ENCODE results near the gene DUSP28. TPM values are rescaled to one million over a fixed set of nuclear protein-coding genes. Genes with fewer than 3 reads are reported as not detected.

Gene DUSP28
- total RNA-seq, 1 donor: 4.7 TPM

DNA sequence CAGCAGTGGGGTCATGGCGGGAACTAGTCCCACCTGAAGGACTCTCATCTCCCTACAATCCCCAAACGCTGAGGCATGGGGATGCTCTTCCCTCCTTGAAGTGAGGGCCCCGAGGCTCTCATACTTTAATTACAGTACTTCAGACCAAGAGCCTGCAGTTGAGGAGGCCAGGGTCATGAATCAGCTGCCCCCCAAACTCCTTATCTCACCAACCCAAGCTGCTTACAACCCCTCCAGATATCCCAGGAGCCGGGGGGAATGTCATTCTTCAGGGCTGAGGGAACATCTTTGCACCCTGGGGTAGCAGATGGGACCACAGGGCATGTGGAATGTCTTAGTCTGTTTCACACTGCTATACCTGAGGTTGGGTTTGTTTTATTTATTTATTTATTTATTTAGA lies 23.6 kb downstream of the DUSP28 start:
- TF ChIP-seq, protein P1, sequence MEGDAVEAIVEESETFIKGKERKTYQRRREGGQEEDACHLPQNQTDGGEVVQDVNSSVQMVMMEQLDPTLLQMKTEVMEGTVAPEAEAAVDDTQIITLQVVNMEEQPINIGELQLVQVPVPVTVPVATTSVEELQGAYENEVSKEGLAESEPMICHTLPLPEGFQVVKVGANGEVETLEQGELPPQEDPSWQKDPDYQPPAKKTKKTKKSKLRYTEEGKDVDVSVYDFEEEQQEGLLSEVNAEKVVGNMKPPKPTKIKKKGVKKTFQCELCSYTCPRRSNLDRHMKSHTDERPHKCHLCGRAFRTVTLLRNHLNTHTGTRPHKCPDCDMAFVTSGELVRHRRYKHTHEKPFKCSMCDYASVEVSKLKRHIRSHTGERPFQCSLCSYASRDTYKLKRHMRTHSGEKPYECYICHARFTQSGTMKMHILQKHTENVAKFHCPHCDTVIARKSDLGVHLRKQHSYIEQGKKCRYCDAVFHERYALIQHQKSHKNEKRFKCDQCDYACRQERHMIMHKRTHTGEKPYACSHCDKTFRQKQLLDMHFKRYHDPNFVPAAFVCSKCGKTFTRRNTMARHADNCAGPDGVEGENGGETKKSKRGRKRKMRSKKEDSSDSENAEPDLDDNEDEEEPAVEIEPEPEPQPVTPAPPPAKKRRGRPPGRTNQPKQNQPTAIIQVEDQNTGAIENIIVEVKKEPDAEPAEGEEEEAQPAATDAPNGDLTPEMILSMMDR (IDR thresholded peaks at IDR 0.05; ENCODE audit: extremely low read depth, low read depth, low read length): no peak
- H4K20me1 ChIP-seq (ENCODE audit: insufficient read depth, low read length): peaks cover 47% of the 10 kb centered on the region
- H3K27ac ChIP-seq (ENCODE audit: low read depth, low read length): no peak overlapping the region
- DNase-seq (ENCODE audit: insufficient read length, low spot score, missing footprints): no peak
- H3K79me2 ChIP-seq (ENCODE audit: insufficient read depth, low read length): peaks cover 87% of the 10 kb centered on the region
- peaks cover 37% of the 10 kb centered on the region for H3K4me1 ChIP-seq (ENCODE audit: insufficient read depth, low read length)
- no peak overlapping the region for H2AFZ ChIP-seq (ENCODE audit: low read length)
- H3K4me2 ChIP-seq (ENCODE audit: insufficient read depth, low read length): no peak overlapping the region
- H3K4me3 ChIP-seq (ENCODE audit: insufficient read depth, low read length): no peak overlapping the region
- H3K27me3 ChIP-seq (ENCODE audit: insufficient read depth, low read length): no peaks in the 10 kb centered on the region
- no peaks in the 10 kb centered on the region for H3K36me3 ChIP-seq (ENCODE audit: insufficient read depth, low read length)
- no peaks in the 10 kb centered on the region for H3K9me3 ChIP-seq (ENCODE audit: low read depth, low read length)

- Histone ChIP-seq H3K4me2 (ENCODE audit: insufficient read depth, low read length) (peak overlapping the region; percentile 90), H3K9me3 (ENCODE audit: low read depth, low read length) (no peaks in the 10 kb centered on the region), H3K79me2 (ENCODE audit: insufficient read depth, low read length) (peaks cover 87% of the 10 kb centered on the region), H3K27ac (ENCODE audit: low read depth, low read length) (peak overlapping the region; percentile 79), H2AFZ (ENCODE audit: low read length) (no peak overlapping the region), H3K36me3 (ENCODE audit: insufficient read depth, low read length) (no peaks in the 10 kb centered on the region), H3K27me3 (ENCODE audit: insufficient read depth, low read length) (no peaks in the 10 kb centered on the region), H3K4me1 (ENCODE audit: insufficient read depth, low read length) (peaks cover 36% of the 10 kb centered on the region), H3K4me3 (ENCODE audit: insufficient read depth, low read length) (peak overlapping the region; percentile 90), H4K20me1 (ENCODE audit: insufficient read depth, low read length) (peaks cover 39% of the 10 kb centered on the region)
- TF ChIP-seq, protein P1 (IDR thresholded peaks at IDR 0.05; ENCODE audit: extremely low read depth, low read depth, low read length): no peak
- DNase-seq (ENCODE audit: insufficient read length, low spot score, missing footprints): peak; percentile 34
Measured at GRCh38 chr2:240584486-240585031, 24.4 kb downstream of the DUSP28 start.

DNA sequence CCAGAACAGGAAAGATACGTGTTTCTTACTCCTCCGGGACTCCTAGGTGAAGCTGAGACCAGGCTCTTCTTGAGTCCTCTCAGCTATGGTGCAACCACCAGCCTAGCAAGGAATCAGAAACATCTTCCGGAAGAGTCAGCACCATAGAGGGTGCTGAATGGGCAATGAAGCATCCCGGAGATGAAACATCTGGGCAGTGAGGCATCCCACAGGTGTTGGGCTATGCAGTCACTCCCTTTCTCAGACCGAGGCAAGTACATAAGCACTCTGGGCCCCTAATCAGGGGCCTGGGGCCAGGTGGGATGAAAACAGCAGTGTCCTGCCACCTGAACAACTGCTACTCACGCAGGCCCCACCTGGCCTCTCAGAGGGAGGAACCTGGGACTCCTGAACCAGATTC lies 24.9 kb downstream of the DUSP28 start:
- Histone ChIP-seq H3K36me3 (ENCODE audit: insufficient read depth, low read length) (no peaks in the 10 kb centered on the region), H3K4me2 (ENCODE audit: insufficient read depth, low read length) (peak overlapping the region; percentile 90), H3K27ac (ENCODE audit: low read depth, low read length) (peak overlapping the region; percentile 79), H3K4me1 (ENCODE audit: insufficient read depth, low read length) (peaks cover 31% of the 10 kb centered on the region), H3K9me3 (ENCODE audit: low read depth, low read length) (no peaks in the 10 kb centered on the region), H3K79me2 (ENCODE audit: insufficient read depth, low read length) (peaks cover 88% of the 10 kb centered on the region), H3K4me3 (ENCODE audit: insufficient read depth, low read length) (peak overlapping the region; percentile 90), H4K20me1 (ENCODE audit: insufficient read depth, low read length) (peaks cover 38% of the 10 kb centered on the region), H3K27me3 (ENCODE audit: insufficient read depth, low read length) (no peaks in the 10 kb centered on the region), H2AFZ (ENCODE audit: low read length) (no peak overlapping the region)
- TF ChIP-seq, protein P1 (IDR thresholded peaks at IDR 0.05; ENCODE audit: extremely low read depth, low read depth, low read length): no peak
- DNase-seq (ENCODE audit: insufficient read length, low spot score, missing footprints): no peak

GRCh38 chr2:240585681-240586197 lies 25.6 kb downstream of the DUSP28 start:
- Histone ChIP-seq H3K36me3 (ENCODE audit: insufficient read depth, low read length) (no peaks in the 10 kb centered on the region), H3K4me3 (ENCODE audit: insufficient read depth, low read length) (peak overlapping the region; percentile 90), H3K27me3 (ENCODE audit: insufficient read depth, low read length) (no peaks in the 10 kb centered on the region), H3K79me2 (ENCODE audit: insufficient read depth, low read length) (peaks cover 87% of the 10 kb centered on the region), H3K27ac (ENCODE audit: low read depth, low read length) (peak overlapping the region; percentile 79), H3K4me1 (ENCODE audit: insufficient read depth, low read length) (peaks cover 26% of the 10 kb centered on the region), H3K9me3 (ENCODE audit: low read depth, low read length) (no peaks in the 10 kb centered on the region), H2AFZ (ENCODE audit: low read length) (peak overlapping the region; percentile 93), H3K4me2 (ENCODE audit: insufficient read depth, low read length) (peak overlapping the region; percentile 90), H4K20me1 (ENCODE audit: insufficient read depth, low read length) (peaks cover 35% of the 10 kb centered on the region)
- DNase-seq (ENCODE audit: insufficient read length, low spot score, missing footprints): peak; percentile 60
- TF ChIP-seq, protein P1 (IDR thresholded peaks at IDR 0.05; ENCODE audit: extremely low read depth, low read depth, low read length): no peak
